HS-27A (cell line): ENCODE data around the gene SLC25A2.
"Not testable (repeated sequence)": the region's sequence is repeated elsewhere in the genome, so short reads cannot be mapped to it uniquely, and the experiment has no call there.

Source experiments
- DNase-seq: peaks from one replicate; pipeline ENCODE4 v3.0.0-alpha.2; 2012; ENCODE audit warnings: low read depth, missing footprints

The SLC25A2 gene

DNA sequence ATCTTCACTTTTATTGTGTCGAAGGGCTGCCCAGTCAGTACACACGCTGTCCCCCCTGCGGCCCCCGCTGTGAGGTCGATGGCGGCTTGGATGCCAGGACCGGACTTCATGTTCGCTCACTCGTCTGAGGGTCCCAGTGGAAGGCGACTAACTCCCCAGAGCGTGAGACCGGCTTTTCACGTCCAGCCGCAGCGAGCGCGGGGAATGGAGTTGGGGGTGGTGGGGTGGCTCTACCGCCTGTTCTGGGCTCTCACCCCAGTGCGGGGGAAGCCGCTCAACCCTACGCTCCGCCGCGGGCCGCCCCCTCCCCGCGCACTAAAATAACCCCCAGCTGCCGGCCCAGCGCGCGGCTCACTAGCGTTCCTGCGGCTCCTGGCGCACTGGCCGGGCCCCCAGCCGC lies at the start of gene SLC25A2:
TSS of gene SLC25A2 (minus strand) at position 294 of the 400 bp plus-strand sequence. CDS start at position 110, 184 bp downstream.
- DNase-seq = no peak

DNA sequence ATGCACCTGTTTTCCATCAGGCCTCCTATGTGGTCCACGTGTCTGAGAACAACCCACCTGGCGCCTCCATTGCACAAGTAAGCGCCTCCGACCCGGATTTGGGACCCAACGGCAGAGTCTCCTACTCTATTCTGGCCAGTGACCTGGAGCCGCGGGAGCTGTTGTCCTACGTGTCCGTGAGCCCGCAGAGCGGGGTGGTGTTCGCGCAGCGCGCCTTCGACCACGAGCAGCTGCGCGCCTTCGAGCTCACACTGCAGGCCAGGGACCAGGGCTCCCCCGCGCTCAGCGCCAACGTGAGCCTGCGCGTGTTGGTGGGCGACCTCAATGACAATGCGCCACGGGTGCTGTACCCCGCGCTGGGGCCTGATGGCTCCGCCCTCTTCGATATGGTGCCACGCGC lies 47.7 kb upstream of the SLC25A2 start:
- no peak for DNase-seq

DNA sequence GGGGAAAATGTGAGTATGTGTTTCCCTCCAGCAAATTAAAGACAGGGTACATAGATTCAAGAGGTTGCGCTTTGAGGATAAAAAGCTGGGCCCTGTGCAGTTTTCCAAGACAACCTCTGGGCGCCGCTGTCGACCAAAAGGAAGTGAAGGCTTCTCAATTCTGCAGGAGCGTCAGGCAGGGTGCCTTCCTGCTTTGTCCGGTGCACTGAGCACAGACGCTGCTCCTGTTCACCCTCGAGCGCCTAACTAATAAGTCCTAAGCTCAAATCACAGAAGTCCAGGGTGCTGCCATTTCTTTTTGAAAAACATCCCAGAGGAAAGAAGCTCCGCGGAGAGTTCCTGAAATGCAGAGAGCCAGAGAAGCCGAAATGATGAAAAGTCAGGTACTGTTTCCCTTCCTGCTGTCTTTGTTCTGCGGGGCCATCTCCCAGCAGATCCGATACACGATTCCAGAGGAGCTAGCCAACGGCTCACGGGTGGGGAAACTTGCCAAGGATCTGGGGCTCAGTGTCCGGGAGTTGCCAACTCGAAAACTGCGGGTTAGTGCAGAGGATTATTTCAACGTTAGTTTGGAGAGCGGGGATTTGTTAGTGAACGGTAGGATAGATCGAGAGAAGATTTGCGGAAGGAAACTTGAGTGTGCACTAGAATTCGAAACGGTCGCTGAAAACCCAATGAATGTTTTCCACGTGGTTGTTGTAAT lies 46.2 kb upstream of the SLC25A2 start, which contains the start of gene PCDHGB1:
TSS of gene PCDHGB1 (plus strand) at position 183 of the 703 bp plus-strand sequence. CDS start at position 345, 162 bp downstream.
- DNase-seq = no peak

DNA sequence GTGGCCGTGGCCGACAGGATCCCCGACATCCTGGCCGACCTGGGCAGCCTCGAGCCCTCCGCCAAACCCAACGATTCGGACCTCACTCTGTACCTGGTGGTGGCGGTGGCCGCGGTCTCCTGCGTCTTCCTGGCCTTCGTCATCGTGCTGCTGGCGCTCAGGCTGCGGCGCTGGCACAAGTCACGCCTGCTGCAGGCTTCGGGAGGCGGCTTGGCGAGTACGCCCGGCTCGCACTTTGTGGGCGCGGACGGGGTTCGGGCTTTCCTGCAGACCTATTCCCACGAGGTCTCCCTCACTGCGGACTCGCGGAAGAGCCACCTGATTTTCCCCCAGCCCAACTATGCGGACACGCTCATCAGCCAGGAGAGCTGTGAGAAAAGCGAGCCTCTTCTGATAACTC lies 42.2 kb upstream of the SLC25A2 start:
- DNase-seq = not testable (repeated sequence)

DNA sequence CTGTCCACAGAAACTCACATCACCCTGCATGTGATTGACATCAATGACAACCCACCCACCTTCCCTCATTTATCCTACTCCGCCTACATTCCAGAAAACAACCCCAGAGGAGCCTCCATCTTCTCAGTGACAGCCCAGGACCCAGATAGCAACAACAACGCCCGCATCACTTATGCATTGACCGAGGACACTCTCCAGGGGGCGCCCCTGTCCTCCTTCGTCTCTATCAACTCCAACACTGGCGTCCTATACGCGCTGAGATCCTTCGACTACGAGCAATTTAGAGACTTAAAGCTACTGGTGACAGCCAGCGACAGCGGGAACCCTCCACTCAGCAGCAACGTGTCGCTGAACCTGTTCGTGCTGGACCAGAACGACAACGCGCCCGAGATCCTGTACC lies 41.5 kb upstream of the SLC25A2 start:
- DNase-seq = no peak

DNA sequence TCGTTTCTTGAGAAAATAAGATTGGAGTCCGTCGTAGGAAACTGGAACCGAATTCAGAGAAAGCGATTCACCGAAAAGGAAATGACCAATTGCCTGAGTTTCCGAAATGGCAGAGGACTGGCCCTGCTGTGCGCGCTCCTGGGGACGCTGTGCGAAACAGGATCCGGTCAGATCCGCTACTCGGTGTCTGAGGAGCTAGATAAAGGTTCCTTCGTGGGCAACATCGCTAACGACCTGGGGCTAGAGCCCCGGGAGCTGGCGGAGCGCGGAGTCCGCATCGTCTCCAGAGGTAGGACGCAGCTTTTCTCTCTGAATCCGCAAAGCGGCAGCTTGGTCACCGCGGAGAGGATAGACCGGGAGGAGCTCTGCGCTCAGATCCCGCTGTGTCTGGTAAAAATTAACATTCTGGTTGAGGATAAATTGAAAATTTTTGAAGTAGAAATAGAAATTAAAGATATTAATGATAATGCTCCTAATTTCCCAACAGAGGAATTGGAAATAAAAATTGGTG lies 40.2 kb upstream of the SLC25A2 start:
- DNase-seq = no peak

DNA sequence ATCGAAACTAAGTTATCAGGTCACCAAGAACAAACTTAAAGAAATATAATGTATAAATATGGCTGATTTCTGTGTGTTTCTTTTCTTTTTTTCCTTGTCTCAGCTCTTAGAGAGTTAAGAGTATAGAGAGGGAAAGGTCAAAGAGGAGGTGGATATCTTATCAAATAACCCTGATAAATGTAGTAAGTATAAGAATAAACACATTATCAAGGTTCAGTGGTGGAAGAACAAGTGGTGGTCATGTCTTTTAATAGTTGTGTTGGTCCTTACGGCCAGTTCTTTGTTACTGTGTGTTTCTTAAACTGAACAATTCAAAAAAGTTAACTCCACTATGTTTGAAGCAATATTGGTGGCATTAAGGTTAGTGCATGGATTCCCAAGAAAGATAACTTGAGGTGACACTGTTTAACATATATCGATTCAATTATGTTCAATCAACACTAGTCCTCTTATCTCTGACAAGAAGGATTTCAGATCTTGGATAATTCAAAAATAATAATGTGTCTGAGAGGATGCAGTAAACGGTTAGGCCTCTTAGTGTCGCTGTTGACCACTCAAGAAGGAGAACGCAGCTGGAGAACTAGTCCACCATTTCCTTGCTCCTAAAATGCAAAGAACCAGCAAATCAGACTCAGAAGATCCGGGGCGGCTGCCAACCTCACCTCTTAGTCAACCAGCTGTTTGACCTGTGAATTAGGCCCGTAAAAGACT lies 39.5 kb upstream of the SLC25A2 start, which contains the start of gene PCDHGA3:
TSS of gene PCDHGA3 (plus strand) at position 588 of the 711 bp plus-strand sequence. CDS start 205 bp downstream, outside the sequence.
- DNase-seq = no peak

DNA sequence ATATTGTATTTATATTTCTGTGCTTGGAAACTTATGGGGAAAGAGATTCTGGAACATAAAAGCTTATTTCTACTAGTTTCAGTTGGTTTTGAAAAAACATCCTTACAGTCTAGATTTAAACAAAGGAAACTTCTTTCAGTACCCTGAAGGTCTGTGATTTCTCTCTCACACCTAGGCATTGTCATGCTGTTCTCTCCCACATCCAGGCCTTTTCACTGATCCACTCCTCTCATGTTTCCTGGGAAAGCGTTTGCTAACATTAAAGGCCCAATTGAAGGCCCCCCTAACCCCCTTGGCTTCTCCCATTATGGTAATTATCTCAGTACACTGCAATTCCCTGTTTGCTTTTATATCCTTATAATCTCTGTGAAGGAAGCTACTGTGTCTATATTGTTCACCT lies 38.9 kb upstream of the SLC25A2 start:
- no peak for DNase-seq

DNA sequence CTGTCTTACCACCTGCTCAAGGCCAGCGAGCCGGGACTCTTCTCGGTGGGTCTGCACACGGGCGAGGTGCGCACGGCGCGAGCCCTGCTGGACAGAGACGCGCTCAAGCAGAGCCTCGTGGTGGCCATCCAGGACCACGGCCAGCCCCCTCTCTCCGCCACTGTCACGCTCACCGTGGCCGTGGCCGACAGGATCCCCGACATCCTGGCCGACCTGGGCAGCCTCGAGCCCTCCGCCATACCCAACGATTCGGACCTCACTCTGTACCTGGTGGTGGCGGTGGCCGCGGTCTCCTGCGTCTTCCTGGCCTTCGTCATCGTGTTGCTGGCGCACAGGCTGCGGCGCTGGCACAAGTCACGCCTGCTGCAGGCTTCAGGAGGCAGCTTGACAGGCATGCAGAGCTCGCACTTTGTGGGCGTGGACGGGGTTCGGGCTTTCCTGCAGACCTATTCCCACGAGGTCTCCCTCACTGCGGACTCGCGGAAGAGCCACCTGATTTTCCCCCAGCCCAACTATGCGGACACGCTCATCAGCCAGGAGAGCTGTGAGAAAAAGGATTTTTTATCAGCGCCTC lies 37.0 kb upstream of the SLC25A2 start:
- not testable (repeated sequence) for DNase-seq

DNA sequence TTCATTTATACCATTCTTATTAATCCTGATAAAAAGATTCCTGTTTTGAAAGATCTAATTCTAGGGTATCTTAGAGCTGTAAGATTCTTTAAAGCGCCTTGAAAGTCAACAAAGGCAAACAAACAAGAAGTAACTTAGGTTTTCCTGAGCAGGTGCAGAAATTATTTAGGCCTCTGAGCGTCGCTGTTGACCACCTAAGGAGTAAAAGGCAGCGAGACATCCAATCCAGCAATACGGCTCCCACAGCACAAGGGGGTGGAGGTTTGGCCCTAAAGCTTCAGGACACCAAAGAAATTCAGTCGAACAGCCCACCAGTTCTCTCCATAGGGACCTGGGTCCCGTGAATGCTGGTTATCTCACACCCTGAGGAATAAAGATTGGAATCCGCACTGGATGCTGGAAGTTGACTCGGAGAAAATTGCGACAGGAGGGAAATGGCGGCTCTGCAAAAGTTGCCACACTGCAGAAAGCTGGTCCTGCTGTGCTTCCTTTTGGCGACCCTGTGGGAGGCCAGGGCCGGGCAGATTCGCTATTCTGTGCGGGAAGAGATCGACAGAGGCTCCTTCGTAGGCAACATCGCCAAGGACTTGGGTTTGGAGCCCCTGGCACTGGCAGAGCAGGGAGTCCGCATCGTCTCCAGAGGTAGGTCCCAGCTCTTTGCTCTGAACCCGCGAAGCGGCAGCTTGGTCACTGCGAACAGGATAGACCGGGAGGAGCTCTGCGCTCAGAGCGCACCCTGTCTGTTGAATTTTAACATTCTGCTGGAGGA lies 34.9 kb upstream of the SLC25A2 start, which contains the start of gene PCDHGA2:
TSS of gene PCDHGA2 (plus strand) at position 223 of the 769 bp plus-strand sequence.
- DNase-seq = no peak

DNA sequence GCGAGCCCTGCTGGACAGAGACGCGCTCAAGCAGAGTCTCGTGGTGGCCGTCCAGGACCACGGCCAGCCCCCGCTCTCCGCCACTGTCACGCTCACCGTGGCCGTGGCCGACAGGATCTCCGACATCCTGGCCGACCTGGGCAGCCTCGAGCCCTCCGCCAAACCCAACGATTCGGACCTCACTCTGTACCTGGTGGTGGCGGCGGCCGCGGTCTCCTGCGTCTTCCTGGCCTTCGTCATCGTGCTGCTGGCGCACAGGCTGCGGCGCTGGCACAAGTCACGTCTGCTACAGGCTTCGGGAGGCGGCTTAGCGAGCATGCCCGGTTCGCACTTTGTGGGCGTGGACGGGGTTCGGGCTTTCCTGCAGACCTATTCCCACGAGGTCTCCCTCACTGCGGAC lies 28.7 kb upstream of the SLC25A2 start:
- not testable (repeated sequence) for DNase-seq

DNA sequence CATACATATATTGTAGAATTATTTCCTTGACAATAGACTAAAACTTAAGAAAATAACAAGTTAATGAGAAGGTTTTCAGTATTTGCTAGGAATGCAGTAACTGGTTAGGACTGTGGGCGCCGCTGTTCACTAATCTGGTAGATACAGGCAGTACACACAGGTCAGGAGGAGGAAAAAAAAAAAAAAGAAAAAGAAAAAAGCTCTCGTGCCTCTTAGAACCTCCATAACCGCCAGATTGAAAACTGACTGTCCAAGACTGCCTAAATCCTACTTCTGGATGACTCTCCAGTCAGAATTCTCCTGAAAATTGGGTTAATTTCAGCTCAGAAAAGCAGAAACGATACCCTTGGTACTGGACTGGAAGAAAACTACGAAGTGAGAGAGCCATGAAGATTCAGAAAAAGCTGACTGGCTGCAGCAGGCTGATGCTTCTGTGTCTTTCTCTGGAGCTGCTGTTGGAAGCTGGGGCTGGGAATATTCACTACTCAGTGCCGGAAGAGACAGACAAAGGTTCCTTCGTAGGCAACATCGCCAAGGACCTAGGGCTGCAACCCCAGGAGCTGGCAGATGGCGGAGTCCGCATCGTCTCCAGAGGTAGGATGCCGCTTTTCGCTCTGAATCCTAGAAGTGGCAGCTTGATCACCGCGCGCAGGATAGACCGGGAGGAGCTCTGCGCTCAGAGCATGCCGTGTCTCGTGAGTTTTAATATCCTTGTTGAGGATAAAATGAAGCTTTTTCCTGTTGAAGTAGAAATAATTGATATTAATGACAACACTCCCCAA lies 26.6 kb upstream of the SLC25A2 start, which contains the start of gene PCDHGA1:
TSS of gene PCDHGA1 (plus strand) at position 216 of the 782 bp plus-strand sequence.
- no peak for DNase-seq

DNA sequence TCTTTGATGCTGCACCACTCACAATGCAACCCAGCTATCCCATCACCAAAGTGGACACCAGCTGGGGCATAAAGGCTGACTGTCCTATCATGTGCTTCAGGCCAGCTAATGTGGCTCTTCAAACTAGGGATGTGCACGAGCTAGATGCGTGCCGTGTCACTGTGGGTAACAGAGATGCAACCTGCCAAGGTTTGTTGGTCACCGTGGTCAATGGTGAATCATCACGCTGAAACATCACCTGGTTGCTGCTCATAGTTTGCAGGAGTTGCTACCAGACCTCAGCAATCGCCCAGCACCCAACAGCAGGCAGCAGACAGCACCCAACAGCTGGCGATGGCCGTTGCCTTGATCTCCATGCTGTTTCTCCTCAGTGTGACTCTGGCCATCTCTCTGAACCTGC lies 24.4 kb upstream of the SLC25A2 start:
- no peak for DNase-seq

DNA sequence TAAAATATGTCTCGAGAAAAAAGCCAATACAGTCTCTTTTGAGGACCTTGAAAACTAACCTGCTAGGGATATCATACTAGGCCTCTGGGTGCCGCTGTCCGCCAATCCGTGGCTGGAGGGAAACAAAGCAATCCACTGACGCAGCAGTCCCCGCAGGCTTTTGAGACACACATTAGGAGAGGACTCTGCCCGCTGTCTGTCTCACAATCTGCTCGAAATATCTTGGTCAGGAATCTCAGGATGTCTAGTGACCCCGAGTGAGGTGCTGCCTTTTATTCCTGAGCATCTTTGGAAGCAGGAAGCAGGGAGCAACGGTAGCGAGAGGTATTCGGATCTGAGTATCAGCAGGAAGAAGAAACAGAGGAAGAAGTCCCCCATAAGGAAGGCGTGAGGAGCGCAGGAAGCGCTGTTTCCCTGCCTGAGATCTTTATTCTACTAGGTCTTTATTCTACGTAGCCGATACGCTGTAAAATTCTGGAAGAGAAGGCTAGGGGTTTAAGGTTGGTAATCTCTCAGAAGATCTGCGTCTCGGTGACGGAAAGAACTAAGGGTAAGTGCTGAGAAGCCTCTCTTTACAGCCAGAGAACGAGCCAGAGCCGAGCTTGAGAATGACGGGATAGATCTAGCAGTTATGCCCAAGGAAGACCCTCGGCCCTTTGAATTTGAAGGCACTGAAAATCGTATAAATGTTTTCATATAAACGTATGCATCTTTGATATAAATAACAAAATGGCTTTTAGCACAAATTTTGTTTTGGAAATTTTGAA lies 22.4 kb upstream of the SLC25A2 start:
- DNase-seq = no peak

DNA sequence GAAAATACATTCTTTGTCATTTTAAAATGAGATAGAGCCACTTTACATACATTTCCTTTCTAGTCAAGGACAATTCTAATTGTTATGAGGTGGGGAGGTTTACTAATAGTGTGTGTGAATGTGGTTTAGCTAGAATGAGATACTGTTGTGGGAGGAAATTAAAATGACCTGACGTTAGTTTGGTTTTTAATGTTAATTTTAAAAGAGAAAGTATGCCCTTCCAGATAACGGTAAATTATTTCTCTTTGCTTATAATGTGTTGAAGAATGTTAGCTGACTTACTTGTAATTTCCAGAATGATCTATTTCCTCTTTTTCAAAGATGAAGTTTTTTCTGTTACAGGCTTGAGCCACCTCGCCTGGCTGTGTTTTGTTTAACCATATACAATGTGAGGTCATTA lies 18.4 kb upstream of the SLC25A2 start:
- no peak for DNase-seq

DNA sequence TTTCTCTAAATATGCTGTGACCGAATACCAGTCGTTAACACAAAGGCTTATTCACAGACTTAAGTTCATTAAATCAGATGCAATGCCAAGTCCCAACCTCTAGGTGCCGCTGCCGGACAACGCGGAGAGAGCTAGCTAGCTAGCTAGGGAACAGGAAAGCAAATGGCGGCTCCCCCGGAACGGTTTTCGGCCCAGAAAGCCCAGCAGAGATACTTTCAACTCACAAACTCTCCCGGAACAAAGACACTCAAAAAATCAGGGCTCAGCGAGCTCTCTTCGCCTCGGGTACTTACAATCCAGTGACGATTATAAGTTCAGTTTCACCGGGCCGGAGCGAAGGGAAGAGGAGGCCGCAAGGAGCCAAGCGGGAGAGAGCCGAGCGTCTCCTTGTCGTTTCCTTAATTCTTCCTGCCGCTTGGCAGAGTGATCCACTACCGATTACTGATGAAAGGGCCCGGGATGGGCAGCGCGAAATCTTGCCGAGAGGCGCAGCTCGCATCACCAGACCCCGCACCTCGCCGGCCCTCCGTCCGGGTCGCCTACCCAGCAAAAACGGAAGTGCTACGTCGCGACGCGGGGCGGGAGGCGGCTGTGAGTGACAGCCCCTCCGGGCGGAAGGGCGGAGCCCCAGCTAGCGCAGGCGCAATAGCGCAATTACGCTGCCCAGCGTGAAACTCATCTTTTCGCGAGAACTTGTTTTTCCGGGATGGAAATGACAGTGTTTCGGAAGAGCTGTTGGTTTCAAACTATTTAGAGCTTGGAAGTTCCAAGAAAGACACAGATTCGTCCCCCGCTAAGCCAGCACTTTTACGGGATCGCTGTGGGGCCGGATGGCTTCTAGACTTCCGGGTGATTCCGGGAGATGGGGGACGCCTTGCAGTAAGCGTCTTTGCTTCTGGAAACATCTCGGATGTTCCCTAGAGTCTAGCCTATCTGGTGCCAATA lies 16.6 kb upstream of the SLC25A2 start, which contains the start of gene TAF7:
TSS of gene TAF7 (minus strand) at position 560 of the 945 bp plus-strand sequence. CDS start 740 bp downstream, outside the sequence.
- no peak for DNase-seq

DNA sequence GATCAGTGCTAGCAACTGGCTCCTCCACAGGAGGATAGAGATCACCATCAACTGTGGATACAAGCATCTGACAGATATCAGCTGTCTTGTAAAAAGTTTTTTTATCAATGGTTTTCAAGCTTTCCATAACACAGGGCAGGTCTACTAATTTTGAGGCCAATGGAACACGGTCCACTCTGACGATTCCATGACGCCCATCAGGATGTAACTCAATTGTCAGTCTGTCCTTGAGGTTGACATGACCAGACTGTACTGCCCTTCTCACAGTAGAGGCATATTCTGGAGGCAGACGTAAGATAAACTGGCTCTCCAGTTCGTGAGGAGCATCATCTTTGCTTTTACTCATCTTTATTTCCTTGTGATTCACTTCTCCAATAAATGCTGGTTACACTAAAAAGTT lies 15.8 kb upstream of the SLC25A2 start:
- DNase-seq = no peak

DNA sequence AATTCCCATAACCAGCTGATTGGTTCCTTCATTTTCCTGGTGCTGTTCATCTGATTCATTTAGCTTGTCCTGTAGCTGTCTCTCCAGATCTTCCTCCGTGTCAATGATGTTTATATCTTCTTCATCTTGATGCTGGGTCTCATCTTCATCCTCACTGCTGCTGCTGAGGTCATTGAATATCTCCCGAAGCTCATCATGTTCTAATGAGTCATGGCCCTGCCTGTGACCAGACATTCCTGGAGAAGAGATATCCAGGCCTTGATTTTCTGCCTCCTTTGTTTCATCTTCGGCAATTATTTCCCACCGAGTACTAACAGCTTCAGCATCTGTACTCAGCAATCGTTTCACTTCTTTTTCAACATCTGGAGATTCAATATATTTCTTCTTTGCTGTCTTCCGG lies 15.4 kb upstream of the SLC25A2 start:
- DNase-seq = no peak

DNA sequence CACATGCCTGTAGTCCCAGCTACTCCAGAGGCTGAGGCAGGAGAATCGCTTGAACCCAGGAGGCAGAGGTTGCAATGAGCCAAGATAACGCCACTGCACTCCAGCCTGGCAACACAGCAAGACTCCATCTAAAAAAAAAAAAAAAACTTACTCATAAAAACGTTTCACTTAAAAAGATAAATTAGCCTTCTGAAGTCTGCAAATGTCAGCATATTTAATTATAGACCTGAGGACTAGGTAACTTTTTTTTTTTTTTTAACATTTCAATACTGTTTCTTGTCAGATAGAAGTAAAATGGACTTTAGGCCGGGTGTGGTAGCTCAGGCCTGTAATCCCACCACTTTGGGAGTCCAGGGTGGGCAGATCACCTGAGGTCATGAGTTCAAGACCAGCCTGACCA lies 13.1 kb upstream of the SLC25A2 start:
- DNase-seq = not testable (repeated sequence)
